Measurements from ENCODE around the gene ARHGEF7.

DNA sequence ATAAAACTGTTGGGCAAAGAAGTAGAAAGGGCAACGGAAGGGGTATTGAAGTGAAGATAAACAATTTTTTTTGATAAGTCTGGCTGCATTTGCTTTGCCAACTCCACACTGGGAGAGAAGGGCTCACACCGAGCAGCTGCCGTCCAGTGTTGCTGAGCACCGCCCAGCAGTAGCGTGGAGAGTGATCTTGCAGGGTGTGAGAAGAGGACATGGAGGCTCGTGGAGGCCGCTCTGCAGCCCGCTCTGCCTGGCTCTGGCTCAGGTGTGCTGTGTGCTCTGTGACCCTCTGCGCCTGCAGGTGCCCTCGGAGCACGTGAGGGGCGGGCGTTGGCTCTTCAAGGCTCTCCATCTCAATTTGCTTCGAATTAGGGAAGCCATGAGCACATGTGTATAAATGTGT lies 169.5 kb downstream of the ARHGEF7 start:
- TF ChIP-seq POLR2AphosphoS5 (IDR thresholded peaks at IDR 0.05; ENCODE audit: low read depth) (no peak), CTCF (conservative IDR thresholded peaks at IDR 0.05; ENCODE audit: low read depth in 2 of 2) (no peak), EZH2 (IDR thresholded peaks at IDR 0.05; ENCODE audit: low read depth, unreplicated experiment) (no peak), CREB1 (CRISPR knock-in tag; IDR thresholded peaks at IDR 0.05; ENCODE audit: low read depth) (no peak), ETS1 (IDR thresholded peaks at IDR 0.05) (no peak), EZH2phosphoT487 (IDR thresholded peaks at IDR 0.05; ENCODE audit: unreplicated experiment) (no peak), NANOG (IDR thresholded peaks at IDR 0.05; ENCODE audit: borderline replicate concordance) (no peak), STAT1 (IDR thresholded peaks at IDR 0.05; ENCODE audit: unreplicated experiment) (no peak), JUNB (IDR thresholded peaks at IDR 0.05; ENCODE audit: unreplicated experiment) (no peak)
- TF ChIP-seq, protein P1, sequence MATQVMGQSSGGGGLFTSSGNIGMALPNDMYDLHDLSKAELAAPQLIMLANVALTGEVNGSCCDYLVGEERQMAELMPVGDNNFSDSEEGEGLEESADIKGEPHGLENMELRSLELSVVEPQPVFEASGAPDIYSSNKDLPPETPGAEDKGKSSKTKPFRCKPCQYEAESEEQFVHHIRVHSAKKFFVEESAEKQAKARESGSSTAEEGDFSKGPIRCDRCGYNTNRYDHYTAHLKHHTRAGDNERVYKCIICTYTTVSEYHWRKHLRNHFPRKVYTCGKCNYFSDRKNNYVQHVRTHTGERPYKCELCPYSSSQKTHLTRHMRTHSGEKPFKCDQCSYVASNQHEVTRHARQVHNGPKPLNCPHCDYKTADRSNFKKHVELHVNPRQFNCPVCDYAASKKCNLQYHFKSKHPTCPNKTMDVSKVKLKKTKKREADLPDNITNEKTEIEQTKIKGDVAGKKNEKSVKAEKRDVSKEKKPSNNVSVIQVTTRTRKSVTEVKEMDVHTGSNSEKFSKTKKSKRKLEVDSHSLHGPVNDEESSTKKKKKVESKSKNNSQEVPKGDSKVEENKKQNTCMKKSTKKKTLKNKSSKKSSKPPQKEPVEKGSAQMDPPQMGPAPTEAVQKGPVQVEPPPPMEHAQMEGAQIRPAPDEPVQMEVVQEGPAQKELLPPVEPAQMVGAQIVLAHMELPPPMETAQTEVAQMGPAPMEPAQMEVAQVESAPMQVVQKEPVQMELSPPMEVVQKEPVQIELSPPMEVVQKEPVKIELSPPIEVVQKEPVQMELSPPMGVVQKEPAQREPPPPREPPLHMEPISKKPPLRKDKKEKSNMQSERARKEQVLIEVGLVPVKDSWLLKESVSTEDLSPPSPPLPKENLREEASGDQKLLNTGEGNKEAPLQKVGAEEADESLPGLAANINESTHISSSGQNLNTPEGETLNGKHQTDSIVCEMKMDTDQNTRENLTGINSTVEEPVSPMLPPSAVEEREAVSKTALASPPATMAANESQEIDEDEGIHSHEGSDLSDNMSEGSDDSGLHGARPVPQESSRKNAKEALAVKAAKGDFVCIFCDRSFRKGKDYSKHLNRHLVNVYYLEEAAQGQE (IDR thresholded peaks at IDR 0.05; ENCODE audit: unreplicated experiment): no peak
- TF ChIP-seq, protein P2, sequence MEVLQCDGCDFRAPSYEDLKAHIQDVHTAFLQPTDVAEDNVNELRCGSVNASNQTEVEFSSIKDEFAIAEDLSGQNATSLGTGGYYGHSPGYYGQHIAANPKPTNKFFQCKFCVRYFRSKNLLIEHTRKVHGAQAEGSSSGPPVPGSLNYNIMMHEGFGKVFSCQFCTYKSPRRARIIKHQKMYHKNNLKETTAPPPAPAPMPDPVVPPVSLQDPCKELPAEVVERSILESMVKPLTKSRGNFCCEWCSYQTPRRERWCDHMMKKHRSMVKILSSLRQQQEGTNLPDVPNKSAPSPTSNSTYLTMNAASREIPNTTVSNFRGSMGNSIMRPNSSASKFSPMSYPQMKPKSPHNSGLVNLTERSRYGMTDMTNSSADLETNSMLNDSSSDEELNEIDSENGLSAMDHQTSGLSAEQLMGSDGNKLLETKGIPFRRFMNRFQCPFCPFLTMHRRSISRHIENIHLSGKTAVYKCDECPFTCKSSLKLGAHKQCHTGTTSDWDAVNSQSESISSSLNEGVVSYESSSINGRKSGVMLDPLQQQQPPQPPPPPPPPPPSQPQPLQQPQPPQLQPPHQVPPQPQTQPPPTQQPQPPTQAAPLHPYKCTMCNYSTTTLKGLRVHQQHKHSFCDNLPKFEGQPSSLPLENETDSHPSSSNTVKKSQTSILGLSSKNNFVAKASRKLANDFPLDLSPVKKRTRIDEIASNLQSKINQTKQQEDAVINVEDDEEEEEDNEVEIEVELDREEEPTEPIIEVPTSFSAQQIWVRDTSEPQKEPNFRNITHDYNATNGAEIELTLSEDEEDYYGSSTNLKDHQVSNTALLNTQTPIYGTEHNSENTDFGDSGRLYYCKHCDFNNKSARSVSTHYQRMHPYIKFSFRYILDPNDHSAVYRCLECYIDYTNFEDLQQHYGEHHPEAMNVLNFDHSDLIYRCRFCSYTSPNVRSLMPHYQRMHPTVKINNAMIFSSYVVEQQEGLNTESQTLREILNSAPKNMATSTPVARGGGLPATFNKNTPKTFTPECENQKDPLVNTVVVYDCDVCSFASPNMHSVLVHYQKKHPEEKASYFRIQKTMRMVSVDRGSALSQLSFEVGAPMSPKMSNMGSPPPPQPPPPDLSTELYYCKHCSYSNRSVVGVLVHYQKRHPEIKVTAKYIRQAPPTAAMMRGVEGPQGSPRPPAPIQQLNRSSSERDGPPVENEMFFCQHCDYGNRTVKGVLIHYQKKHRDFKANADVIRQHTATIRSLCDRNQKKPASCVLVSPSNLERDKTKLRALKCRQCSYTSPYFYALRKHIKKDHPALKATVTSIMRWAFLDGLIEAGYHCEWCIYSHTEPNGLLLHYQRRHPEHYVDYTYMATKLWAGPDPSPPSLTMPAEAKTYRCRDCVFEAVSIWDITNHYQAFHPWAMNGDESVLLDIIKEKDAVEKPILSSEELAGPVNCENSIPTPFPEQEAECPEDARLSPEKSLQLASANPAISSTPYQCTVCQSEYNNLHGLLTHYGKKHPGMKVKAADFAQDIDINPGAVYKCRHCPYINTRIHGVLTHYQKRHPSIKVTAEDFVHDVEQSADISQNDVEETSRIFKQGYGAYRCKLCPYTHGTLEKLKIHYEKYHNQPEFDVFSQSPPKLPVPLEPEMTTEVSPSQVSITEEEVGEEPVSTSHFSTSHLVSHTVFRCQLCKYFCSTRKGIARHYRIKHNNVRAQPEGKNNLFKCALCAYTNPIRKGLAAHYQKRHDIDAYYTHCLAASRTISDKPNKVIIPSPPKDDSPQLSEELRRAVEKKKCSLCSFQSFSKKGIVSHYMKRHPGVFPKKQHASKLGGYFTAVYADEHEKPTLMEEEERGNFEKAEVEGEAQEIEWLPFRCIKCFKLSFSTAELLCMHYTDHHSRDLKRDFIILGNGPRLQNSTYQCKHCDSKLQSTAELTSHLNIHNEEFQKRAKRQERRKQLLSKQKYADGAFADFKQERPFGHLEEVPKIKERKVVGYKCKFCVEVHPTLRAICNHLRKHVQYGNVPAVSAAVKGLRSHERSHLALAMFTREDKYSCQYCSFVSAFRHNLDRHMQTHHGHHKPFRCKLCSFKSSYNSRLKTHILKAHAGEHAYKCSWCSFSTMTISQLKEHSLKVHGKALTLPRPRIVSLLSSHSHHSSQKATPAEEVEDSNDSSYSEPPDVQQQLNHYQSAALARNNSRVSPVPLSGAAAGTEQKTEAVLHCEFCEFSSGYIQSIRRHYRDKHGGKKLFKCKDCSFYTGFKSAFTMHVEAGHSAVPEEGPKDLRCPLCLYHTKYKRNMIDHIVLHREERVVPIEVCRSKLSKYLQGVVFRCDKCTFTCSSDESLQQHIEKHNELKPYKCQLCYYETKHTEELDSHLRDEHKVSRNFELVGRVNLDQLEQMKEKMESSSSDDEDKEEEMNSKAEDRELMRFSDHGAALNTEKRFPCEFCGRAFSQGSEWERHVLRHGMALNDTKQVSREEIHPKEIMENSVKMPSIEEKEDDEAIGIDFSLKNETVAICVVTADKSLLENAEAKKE (CRISPR knock-in tag; IDR thresholded peaks at IDR 0.05): no peak

Measured in GM23338 (cell line).